Ishikawa (cell line): ENCODE data around the gene SPACA9.

Source experiments
- CEBPB ChIP-seq: IDR thresholded peaks from 2 replicates; pipeline ENCODE4 v1.6.1; 2012
- CREB1 ChIP-seq: IDR thresholded peaks from 2 replicates; pipeline ENCODE4 v1.6.1; 2012; ENCODE audit warnings: low read depth
- EP300 ChIP-seq: IDR thresholded peaks from 2 replicates; pipeline ENCODE4 v1.6.1; 2012; ENCODE audit warnings: borderline replicate concordance
- RAD21 ChIP-seq: IDR thresholded peaks from 2 replicates; pipeline ENCODE4 v1.6.1; 2012; ENCODE audit warnings: low read depth
- TAF1 ChIP-seq: IDR thresholded peaks from 2 replicates; pipeline ENCODE4 v1.6.1; 2012; ENCODE audit warnings: low read depth, mild to moderate bottlenecking
- TCF12 ChIP-seq: IDR thresholded peaks from 2 replicates; pipeline ENCODE4 v1.6.1; 2012; ENCODE audit warnings: low read depth
- TF ChIP-seq, protein P1 (sequence below): IDR thresholded peaks from 2 replicates; pipeline ENCODE4 v1.6.1; 2012; ENCODE audit warnings: low read depth, mild to moderate bottlenecking

DNA sequence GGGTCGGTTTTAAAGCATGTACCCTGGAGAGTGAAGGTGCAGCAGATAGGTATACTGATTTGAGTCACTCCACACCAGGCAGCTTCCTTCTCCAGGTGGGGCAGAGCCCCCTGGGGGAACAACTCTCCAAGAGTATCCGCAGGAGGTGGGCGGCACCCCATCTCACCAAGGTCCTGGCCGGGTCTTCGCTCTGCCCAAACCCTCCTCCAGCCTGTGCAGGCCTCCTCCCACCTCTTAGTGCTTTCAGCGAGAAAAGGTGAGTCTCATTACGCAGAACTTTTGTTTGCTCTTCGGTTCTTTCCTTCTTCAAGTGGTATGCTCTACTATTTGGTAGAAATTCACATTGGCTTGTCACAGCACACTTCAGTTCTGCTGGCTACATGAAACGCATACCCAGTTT is 13.7 kb downstream of the SPACA9 start:
- no peak for TF ChIP-seq RAD21
- no peak for TF ChIP-seq TAF1
- TF ChIP-seq, protein P1, sequence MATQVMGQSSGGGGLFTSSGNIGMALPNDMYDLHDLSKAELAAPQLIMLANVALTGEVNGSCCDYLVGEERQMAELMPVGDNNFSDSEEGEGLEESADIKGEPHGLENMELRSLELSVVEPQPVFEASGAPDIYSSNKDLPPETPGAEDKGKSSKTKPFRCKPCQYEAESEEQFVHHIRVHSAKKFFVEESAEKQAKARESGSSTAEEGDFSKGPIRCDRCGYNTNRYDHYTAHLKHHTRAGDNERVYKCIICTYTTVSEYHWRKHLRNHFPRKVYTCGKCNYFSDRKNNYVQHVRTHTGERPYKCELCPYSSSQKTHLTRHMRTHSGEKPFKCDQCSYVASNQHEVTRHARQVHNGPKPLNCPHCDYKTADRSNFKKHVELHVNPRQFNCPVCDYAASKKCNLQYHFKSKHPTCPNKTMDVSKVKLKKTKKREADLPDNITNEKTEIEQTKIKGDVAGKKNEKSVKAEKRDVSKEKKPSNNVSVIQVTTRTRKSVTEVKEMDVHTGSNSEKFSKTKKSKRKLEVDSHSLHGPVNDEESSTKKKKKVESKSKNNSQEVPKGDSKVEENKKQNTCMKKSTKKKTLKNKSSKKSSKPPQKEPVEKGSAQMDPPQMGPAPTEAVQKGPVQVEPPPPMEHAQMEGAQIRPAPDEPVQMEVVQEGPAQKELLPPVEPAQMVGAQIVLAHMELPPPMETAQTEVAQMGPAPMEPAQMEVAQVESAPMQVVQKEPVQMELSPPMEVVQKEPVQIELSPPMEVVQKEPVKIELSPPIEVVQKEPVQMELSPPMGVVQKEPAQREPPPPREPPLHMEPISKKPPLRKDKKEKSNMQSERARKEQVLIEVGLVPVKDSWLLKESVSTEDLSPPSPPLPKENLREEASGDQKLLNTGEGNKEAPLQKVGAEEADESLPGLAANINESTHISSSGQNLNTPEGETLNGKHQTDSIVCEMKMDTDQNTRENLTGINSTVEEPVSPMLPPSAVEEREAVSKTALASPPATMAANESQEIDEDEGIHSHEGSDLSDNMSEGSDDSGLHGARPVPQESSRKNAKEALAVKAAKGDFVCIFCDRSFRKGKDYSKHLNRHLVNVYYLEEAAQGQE = no peak
- no peak for TF ChIP-seq CEBPB
- TF ChIP-seq CREB1 = no peak
- no peak for TF ChIP-seq TCF12
- no peak for TF ChIP-seq EP300
